Prostate gland (tissue), 2 donors: ENCODE results near the gene ZNF121. TPM values are rescaled to one million over a fixed set of nuclear protein-coding genes. Genes with fewer than 3 reads are reported as not detected.
"Not testable (repeated sequence)": the region's sequence is repeated elsewhere in the genome, so short reads cannot be mapped to it uniquely, and the experiment has no call there.

Source experiments
- DNase-seq: peaks from one replicate; pipeline ENCODE4 v3.0.0-alpha.2; 2019; ENCODE audit warnings: low spot score
- H3K27ac ChIP-seq, 2 donors: fragments of 200-600 bp; sonication (generic); 2 replicates each; pipeline ENCODE4 v1.5.1; 2017 to 2019
- H3K27me3 ChIP-seq: fragments of 200-600 bp; sonication (generic); replicated peaks from 2 replicates; pipeline ENCODE4 v1.5.1; 2019; ENCODE audit not compliant: insufficient read depth
- H3K36me3 ChIP-seq, 2 donors: fragments of 200-600 bp; sonication (generic); 1 replicate in 1 of 2; 2 replicates in 1 of 2; pipeline versions ENCODE4 v1.5.1 to v1.8.1; 2017 to 2019
- H3K4me1 ChIP-seq: fragments of 200-600 bp; sonication (generic); replicated peaks from 2 replicates; pipeline ENCODE4 v1.5.1; 2019
- H3K4me3 ChIP-seq, 2 donors: fragments of 200-600 bp; sonication (generic); 2 replicates each; pipeline ENCODE4 v1.5.1; 2017 to 2019
- H3K9me3 ChIP-seq: fragments of 200-600 bp; sonication (generic); 2 replicates; pipeline ENCODE4 v1.5.1; 2017
- POLR2A ChIP-seq: fragments of 450-650 bp; IDR thresholded peaks from one replicate; pipeline ENCODE4 v1.6.1; 2016; ENCODE audit warnings: antibody characterized with exemption, mild to moderate bottlenecking
- POLR2AphosphoS5 ChIP-seq: sonication (generic); formaldehyde crosslinking; IDR thresholded peaks from one replicate; pipeline ENCODE4 v1.6.1; 2017; ENCODE audit warnings: antibody characterized with exemption
- WGBS: methylation state at CpG from one replicate; pipeline ENCODE4 v1.1.5; 2018; 5-methylcytosine and 5-hydroxymethylcytosine counted together
- intact Hi-C: fragments of 100-400 bp; cut with DNase I; formaldehyde crosslinking; loops from one replicate; pipeline ENCODE4 v1.14.2; 2022
- total RNA-seq, 2 donors: library from RNA; depleted of rRNA; stranded (reverse); fragments of >200 nt; gene quantifications; one replicate each; pipeline ENCODE4 v1.1.0, GENCODE V29; 2016
- TF ChIP-seq, protein P1 (sequence below), 4 experiments: fragments of 200-600 bp in 2 of 4; fragments of 450-650 bp in 2 of 4; sonication (generic) in 2 of 4; IDR thresholded peaks; 1 replicate in 3 of 4; 2 replicates in 1 of 4; pipeline ENCODE4 v1.5.1; 2016 to 2019; ENCODE audit warnings: antibody characterized with exemption in 4 of 4, mild to moderate bottlenecking in 2 of 4, moderate library complexity in 2 of 4

The ZNF121 gene
- total RNA-seq, 2 donors from 2014 or later, result 31.6 to 31.7 TPM

DNA sequence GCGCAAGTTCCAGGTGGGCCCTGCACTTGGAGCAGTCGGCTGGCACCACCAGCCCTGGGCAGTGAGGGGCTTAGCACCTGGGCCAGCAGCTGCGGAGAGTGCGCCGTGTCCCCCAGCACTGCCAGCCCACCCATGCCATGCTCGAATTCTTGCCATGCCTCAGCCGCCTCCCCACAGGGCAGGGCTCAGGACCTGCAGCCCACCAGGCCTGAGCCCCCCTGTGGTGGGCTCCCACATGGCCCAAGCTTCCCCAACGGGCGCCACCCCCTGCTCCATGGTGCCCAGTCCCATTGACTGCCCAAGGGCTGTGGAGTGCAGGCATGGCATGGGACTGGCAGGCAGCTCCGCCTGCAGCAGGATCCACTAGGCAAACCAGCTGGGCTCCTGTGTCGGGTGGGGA lies 36.4 kb downstream of the ZNF121 start:
- Histone ChIP-seq H3K4me3 (no peak overlapping the region), H3K9me3 (no peaks in the 10 kb centered on the region), H3K4me1 (no peaks in the 10 kb centered on the region), H3K27ac (no peak overlapping the region), H3K27me3 (no peaks in the 10 kb centered on the region), H3K36me3 (no peaks in the 10 kb centered on the region)
- TF ChIP-seq POLR2AphosphoS5, result no peak
- WGBS, result 85% methylated on average over 8 of the region's 11 CpGs
- intact Hi-C loops, result no loop called here
- no peak for DNase-seq

DNA sequence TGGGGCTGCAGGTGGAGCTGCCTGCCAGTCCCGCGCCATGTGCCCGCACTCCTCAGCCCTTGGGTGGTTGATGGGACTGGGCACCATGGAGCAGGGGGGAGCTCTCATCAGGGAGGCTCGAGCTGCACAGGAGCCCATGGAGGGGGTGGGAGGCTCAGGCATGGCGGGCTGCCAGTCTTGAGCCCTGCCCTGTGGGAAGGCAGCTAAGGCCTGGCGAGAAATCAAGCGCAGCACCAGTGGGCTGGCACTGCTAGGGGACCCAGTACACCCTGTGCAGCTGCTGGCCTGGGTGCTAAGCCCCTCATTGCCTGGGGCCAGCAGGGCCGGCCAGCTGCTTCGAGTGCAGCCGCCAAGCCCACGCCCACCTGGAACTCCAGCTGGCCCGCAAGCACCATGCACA lies 43.0 kb downstream of the ZNF121 start:
- H3K27ac ChIP-seq, H3K4me3 ChIP-seq, H3K27me3 ChIP-seq, H3K4me1 ChIP-seq, H3K36me3 ChIP-seq, intact Hi-C loops, DNase-seq, H3K9me3 ChIP-seq: not testable (repeated sequence)
- 93% methylated on average over 12 of the region's 12 CpGs for WGBS

DNA sequence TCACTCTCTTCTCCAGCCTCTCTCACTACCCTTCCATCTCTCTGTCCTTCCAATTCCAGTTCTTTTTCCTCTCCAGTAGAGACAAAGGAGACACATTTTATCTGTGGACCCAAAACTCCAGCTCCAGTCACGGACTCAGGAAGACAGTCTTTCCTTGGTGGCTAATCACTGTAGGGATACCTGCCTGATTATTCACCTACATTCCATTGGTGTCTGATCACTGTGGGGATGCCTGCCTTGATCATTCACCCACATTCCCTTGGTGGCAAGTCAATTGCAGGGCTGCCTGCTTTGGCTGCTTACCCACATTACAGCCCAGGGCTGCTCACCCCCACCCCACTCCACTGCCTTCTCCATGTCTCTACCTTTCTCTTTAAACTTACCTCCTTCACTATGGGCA lies 44.4 kb downstream of the ZNF121 start:
- H3K36me3 ChIP-seq, result peaks cover 0 to 11% of the 10 kb centered on the region in 2 donors
- H3K27ac ChIP-seq, H3K9me3 ChIP-seq, H3K27me3 ChIP-seq, DNase-seq, H3K4me1 ChIP-seq, H3K4me3 ChIP-seq: not testable (repeated sequence)
- intact Hi-C loops, result loop anchor here (10.0 kb wide), 1 partner anchor 105 kb away; the partner anchor contains the start of gene ZNF266
- WGBS, result 100% methylated on average over 1 of the region's 1 CpG

DNA sequence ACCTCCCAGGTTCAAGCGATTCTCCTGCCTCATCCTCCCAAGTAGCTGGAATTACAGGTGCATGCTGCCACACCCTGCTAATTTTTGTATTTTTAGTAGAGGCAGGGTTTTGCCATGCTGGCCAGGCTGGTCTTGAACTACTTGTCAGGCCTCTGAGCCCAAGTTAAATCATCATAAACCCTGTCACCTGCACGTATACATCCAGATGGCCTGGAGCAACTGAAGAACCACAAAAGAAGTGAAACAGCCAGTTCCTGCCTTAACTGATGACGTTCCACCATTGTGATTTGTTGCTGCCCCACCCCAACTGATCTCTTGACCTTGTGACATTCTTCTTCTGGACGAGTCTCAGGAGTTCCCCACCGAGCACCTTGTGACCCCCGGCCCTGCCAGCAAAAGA lies 45.1 kb downstream of the ZNF121 start:
- peak overlapping the region; percentile 92 to 97 for H3K27ac ChIP-seq
- H3K27me3 ChIP-seq, H3K4me1 ChIP-seq, H3K9me3 ChIP-seq, DNase-seq: not testable (repeated sequence)
- peak overlapping the region in 1 of 2 donors; percentile 63 for H3K4me3 ChIP-seq
- 90% methylated on average over 6 of the region's 6 CpGs for WGBS
- intact Hi-C loops, result loop anchor here (10.0 kb wide), 1 partner anchor 104 kb away; the partner anchor contains the start of gene ZNF266
- peaks cover 5 to 16% of the 10 kb centered on the region in 2 donors for H3K36me3 ChIP-seq

DNA sequence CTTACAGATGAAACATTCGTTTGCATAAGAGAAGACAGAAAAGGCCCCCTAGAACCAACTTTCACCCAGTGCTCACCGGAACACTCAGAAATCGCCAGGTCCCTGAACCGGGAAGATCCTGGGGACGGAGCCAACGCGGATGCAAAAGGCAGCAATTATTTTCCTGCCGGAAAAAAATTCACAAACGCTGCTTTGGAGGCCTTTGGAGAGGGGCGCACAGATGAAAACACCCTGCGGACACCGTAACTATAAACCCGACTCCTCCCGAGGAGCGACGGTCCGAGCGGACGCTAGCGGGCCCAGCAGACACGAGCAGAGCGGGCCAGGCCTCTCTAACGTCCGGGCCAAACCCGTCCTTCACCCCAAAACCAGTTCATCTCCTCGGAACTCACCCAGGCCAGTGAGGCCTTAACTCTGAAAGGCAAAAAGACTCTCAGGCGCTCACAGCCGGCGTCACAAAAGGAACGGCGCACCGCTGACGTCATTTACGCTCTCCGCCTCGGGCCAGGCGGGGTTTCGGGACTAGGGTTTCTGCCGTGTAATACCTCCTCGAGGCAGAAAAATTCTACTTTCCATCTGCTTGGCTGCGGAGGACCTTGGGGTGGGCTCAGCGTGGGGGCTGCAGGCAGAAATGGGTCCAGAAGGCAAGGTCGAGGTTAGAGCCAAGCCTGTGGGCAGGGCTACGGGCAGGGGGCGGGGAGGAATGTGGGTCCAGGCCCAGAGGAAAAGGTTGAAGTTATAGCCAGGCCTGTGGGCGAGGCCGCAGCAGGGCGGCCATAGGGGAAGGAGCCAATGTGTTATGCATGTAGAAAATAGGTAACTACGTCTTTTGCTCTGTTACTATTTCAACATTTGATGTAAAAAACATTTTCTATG lies 45.9 kb downstream of the ZNF121 start, which contains the start of gene ZNF426:
ZNF426 (minus strand) TSS at position 463 of the 876 bp plus-strand sequence. CDS start 2,413 bp downstream, outside the sequence.
- no peaks in the 10 kb centered on the region for H3K9me3 ChIP-seq
- H3K27ac ChIP-seq, result peak within 1 kb of the TSS; percentile 92 to 97
- H3K36me3 ChIP-seq, result peaks cover 12 to 24% of the 10 kb centered on the region in 2 donors
- peak; percentile 23 for TF ChIP-seq POLR2A
- TF ChIP-seq, protein P1, sequence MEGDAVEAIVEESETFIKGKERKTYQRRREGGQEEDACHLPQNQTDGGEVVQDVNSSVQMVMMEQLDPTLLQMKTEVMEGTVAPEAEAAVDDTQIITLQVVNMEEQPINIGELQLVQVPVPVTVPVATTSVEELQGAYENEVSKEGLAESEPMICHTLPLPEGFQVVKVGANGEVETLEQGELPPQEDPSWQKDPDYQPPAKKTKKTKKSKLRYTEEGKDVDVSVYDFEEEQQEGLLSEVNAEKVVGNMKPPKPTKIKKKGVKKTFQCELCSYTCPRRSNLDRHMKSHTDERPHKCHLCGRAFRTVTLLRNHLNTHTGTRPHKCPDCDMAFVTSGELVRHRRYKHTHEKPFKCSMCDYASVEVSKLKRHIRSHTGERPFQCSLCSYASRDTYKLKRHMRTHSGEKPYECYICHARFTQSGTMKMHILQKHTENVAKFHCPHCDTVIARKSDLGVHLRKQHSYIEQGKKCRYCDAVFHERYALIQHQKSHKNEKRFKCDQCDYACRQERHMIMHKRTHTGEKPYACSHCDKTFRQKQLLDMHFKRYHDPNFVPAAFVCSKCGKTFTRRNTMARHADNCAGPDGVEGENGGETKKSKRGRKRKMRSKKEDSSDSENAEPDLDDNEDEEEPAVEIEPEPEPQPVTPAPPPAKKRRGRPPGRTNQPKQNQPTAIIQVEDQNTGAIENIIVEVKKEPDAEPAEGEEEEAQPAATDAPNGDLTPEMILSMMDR (IDR thresholded peaks at IDR 0.05), result no peak
- TF ChIP-seq POLR2AphosphoS5, result peak; percentile 84
- intact Hi-C loops, result loop anchor here (10.0 kb wide), 1 partner anchor 104 kb away; the partner anchor contains the start of gene ZNF266
- no peaks in the 10 kb centered on the region for H3K27me3 ChIP-seq
- peak within 1 kb of the TSS; percentile 50 to 63 for H3K4me3 ChIP-seq
- peak; percentile 73 for DNase-seq
- H3K4me1 ChIP-seq, result no peaks in the 10 kb centered on the region
- 1% methylated on average over 49 of the region's 49 CpGs for WGBS

DNA sequence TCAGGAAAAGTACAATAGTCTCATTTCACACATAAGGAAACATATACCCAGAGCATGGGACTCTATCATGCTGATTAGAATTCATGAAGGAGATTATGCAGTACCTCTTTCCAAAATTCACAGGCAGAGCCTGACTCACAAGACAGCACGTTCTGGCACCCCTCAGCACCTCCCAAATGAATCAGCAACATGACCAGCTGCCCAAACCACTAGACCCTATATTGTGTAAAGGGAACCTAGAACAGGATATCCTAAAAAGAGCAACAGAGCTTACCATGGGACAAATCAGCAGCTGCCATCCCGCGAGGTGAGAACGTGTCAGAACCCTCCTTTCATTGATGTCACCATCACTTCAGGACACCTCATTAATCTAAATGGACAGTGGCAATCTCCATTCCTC lies 48.4 kb downstream of the ZNF121 start:
- DNase-seq, result no peak
- H3K27ac ChIP-seq, result no peak overlapping the region
- WGBS, result 93% methylated on average over 4 of the region's 4 CpGs
- H3K9me3 ChIP-seq, result no peaks in the 10 kb centered on the region
- intact Hi-C loops, result loop anchor here (10.0 kb wide), 1 partner anchor 101 kb away; the partner anchor contains the start of gene ZNF266
- no peak overlapping the region for H3K4me3 ChIP-seq
- no peak for TF ChIP-seq POLR2A
- TF ChIP-seq, protein P1 (IDR thresholded peaks at IDR 0.05), result no peak
- TF ChIP-seq POLR2AphosphoS5, result no peak
- H3K36me3 ChIP-seq, result peaks cover 30 to 49% of the 10 kb centered on the region in 2 donors
- no peaks in the 10 kb centered on the region for H3K4me1 ChIP-seq
- H3K27me3 ChIP-seq, result no peaks in the 10 kb centered on the region
